CD4-positive, alpha-beta T cell treated with Interleukin-4 for 1 hour (primary cell): ENCODE data around the gene C2CD4D.

Experiments
- DNase-seq, 2 donors: peaks; one replicate each; pipeline ENCODE4 v3.0.0-alpha.2; 2020 to 2022

The C2CD4D gene

DNA sequence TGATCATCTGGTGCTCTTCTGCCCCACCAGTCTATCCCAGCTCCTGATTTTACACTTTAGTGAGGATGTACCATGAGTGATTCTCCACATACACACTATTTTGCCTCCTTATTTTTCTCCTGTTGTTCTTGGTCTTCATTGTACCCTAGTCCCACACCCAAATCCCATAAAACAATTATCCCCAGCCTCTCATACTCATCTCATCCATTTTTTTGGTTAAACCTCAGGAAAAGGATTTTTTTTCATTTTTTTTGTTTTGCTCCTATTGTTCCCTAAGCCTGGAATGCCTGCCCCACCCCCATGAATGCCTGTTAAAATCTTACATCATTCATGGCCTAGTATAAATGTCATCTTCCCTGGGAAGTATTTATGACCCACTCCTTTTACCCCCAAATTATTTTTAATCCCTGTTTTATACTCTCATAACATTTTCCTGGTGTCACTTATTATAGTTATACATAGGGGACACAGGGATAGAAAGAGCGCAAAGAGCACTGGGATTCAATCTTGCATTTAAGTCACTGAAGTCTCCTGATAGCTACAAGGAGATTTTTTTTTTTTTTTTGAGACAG is 29.5 kb downstream of the C2CD4D start:
- no peak for DNase-seq

DNA sequence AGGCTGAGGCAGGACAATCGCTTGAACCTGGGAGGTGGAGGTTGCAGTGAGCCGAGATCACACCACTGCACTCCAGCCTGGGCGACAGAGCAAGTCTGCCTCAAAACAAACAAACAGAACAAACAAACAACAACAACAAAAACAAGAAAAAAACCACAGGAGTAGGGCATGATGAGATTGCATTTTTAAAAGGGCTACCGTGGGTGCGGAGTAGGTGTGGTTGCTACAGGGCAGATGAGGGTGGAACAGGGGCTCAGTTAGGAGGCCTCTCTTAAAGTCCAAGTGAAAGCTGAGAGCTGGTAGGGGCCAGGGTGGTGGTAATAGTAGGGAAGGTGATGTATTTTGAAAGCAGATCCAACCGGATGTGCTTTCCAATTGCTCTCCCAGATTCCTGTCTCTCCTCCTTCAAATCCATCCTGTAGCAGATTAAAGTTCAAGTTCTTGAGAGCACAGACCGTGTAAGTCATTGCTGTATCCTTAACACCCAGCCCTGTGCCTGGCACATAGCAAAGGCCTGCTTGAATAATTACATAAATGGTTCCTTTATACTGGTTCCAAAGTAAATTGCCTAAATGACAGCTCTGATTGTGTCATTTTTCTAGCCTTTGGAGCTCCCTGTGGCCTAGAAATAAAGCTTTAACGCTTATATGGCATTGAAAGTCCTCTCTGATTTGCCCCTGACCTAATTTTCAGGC is 30.2 kb downstream of the C2CD4D start:
- no peak for DNase-seq

DNA sequence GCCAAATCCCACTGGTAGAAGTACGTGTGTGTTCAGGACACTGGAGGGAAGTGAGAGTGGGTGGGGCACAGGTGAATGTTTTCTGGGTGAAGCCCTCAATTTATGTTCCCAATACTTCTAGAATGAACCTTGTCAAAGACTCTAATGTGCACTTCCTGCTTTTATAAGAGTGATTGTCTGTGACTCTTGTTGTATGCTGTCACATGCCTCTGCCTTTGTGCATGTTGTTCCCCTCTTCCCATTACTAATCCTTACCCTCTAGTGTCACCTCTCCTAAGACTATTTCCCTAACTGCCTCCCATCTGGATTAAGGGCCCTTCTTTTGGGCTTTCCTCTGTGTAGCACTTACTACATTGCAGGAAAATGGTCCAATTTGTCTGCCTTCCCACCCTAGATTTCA is 31.9 kb downstream of the C2CD4D start:
- no peak for DNase-seq

GRCh38 chr1:151807131-151807530 is 32.5 kb downstream of the C2CD4D start:
- no peak for DNase-seq

DNA sequence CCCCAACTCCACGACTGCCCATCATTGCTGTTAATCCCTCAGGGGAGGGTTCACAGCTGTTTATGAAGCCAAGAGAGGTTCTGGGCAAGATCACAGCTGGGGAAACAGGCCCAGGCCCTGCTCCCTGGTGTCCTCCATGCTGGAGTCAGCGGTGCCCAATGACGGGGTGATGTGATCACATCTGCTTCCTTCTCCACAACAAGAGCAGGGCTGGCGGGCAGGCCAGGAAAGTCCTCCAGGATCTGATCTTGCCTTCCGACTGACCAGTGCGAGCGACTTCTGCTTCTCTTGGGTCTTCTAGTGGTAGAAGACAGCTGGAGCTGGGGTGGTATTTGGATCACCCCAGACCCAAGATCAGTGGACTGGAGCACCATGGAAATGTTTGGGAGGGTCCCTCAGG is 33.5 kb downstream of the C2CD4D start:
- DNase-seq: no peak

GRCh38 chr1:151805066-151805820 is 34.4 kb downstream of the C2CD4D start, which contains the start of gene LINGO4:
Gene LINGO4, minus strand, starts transcription at chr1:151805419. Its CDS starts 2,715 bp downstream, at chr1:151802704.
- no peak for DNase-seq

- no peak for DNase-seq
Measured at GRCh38 chr1:151803915-151804314, 35.7 kb downstream of the C2CD4D start.

DNA sequence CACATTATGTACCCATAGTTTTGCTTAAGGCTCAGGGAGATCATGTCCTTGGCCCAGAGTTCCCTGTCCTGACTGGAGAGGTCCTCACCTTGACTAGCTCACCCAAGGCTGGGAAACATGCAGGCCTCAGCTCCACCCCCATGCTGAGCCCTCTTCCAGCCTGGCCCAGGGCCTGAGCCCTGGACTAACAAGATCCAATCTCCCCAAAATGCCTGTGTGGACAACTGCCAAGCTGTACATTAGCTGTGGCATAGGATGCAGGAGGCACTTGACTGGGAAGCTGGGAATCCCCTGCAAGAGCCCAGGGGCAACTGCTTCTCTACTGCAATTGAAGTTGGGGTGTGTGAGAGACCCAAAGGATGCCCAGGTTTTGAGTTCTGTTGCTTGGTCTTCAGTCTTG is 36.5 kb downstream of the C2CD4D start:
- DNase-seq: no peak

DNA sequence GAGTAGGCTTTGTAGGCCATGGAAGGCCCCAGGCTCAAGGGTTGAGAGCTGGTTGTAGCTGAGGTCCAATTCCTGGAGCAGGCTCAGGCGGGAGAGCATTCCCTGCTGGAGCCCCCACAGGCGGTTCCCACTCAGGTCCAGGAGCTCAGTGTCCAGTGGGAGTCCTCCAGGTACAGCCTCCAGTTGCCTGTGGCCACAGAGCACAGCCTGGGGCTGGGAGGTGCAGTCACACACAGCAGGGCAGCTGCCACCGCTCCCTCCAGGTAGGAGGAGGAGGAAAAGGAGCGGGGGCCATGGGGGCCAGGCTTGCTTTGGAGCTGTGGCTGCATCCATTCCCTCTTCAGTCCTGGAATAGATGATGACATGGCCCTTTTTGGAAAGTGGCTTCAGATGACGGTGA is 37.2 kb downstream of the C2CD4D start:
- no peak for DNase-seq

DNA sequence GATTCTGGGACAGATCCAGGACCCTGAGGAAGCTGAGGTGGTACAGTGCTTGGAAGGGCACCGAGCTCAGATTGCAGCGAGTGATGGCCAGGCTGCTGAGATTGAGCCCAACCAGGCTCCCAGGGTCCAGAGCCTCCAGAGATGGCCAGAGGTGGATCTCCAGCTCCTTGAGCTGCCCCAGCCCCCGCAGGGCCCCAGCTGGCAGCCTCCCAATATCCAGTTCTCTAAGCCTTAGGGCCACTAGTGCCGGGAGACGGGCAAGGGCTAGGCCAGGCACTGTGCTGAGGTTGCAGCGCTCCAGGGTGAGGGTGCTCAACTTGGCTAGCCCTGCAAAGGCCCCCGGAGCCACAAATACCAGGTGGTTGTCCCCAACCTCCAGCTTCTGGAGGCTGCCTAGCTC is 37.8 kb downstream of the C2CD4D start:
- no peak for DNase-seq

- DNase-seq: no peak
Measured at GRCh38 chr1:151801310-151801820, 38.3 kb downstream of the C2CD4D start.

DNA sequence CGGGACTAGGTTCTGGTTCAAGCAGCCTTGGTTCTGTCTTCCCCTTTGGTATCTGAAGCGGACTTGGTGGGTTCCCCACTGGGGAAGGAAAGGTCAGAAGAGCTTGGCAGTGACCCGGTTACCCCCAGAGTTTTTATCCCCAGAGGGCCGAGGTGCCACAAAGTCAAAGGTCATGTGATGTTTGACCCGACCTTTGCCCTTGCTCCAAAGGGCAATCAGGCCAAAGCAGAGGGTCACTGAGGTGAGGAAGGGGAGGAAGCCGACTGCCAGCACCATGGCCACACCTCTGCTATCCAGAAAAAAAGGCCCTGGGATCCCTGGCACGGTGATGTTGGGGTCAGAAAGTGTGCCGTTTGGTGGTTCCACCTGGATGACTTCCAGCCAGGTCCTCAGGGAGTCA is 38.8 kb downstream of the C2CD4D start:
- no peak for DNase-seq

DNA sequence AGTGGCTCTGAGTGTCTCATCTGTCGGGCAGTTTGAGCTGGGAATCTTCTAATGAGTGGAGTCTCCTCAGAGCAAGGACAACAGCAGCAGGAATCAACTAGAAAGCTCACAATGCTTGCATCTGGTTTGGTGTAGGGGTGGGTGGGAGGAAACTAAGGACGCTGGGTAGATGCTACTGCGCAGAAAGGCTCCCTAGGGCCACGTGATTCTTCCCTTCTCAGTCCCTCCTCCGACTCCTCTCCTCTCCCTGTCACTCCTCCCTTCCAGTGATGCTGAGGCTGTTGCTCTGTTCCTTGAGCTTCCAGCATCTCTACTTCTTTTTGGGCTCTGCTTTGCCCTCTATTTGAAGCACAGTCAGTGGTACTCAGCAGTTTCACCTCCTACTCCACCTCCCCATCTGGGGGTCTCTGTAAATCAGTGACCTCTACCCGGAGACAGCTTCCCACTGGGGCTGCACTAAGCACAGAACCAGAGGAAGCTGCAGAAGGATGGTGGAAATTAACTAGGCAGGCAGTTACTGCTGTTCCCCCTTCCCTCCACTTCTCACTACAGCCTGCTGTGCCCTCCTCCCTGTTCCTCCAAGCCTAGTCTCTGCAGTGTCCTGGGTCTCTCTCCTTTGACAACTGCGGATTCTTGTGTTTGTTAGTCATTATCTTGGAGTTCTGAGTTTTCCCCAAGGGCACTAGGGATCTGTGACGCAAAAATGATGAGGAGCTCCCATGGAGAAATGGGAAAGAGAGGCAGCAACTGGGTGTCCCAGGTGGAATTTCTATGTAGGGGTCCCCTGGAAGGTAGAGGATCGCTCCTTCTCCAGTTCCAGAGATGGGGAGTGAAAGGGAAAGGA is 40.2 kb downstream of the C2CD4D start:
- DNase-seq: no peak

DNA sequence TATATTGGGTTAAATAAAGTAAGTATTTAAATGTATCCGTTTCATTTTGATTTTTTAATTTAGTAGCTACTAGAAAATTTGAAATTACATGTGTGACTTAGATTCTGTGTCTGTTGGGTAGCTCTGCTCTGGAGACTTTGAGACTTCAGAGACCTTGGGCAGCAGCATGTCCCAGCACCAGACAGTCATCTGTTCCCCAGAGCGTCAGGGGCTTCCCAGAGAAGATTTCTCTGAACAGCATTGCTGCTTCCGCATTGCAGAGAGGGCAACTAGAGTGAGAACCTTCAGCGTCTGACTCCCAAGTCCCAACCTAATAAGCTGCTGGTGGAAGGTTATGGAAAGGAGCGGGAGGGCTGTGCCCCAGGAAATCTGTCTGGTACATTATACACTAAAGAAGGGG is 41.0 kb downstream of the C2CD4D start:
- DNase-seq: no peak

DNA sequence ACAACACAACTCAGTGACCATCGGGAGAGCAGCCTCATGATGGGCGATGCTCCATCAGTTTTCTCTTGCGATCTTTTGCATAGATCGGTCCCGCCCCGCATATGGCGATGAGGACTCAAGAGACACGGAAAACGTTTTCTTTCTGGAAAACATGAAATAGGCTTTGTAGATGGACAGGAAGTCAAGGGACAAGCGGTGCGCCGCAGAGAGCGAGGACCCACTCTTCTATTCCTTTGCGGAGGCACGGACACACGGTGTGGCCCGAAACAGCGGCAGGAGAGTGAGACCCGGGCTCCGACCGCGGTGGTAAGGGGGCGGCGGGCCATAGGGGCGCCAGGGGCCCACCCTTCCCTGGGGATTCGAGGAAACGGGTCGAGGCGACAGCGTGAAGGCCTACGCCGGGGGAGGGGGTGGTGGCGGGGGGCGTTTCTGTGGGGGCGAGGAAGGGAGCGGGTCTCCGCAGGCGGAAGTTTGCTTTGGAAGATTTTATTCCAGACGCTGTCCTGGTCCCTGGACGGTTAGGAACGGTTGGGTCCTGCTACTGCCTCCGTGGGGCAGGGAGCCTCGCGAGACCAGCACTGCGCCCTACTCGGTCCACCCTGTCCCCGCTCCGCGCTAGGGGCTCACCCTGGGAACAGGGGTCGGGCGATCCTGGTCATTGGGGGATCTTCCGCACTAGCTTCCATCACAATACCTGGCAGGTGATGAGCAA is 48.5 kb downstream of the C2CD4D start:
- DNase-seq: no peak

DNA sequence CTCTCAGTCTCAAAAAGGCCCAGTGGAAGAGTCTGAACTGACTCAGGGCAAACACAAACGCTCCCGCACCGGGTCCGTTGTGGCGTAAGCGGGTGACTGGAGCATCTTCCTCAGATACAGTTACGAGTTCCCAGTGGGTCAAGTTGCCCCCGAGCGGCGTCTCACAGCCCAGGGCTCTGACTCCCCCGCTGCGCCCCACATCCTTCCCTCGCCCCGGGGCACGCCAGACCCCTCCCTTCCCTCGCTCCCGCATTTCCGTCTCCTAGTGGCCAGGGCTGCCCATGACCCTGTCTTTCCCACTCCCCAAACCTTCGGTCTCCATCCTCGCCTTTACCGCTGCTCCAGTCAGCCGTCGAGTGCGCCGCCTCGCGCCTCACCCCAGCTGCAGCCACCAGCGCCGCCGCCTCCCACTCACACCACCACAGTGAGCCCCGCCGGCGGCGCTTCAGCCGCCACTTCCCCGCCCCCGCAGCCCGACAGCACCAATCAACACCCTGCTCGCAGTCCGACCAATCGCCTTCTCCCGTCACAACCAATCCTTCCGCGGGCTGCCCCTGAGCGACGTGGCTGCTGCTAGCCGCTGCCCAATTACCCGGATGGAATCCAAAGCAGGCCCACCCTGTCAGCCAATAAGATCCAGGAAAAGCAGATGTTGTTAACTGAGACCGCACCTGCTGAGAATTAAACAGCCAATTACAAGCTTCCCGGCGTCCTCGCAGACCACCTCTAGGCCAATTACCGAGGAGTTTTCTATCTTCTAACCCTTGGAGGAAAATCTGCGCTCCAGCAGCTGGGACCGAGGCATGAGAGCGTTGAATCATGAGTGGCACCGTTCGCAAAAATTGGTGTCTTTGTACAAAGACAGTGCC is 49.3 kb downstream of the C2CD4D start, which contains the start of gene TDRKH:
TDRKH (minus strand) TSS at position 430 of the 869 bp plus-strand sequence. CDS start 7,478 bp downstream, outside the sequence.
- peak; percentile 99 for DNase-seq
